ENCODE data around the gene ERLIN1. TPM values are rescaled to one million over a fixed set of nuclear protein-coding genes. Genes with fewer than 3 reads are reported as not detected.

ERLIN1 gene
- total and polyA plus RNA-seq, 10 of the 15 experiments (the other 5 are each of a cell fraction or from before 2014, with no cell fraction given): 4.9 to 21.7 (median 13.0) TPM

DNA sequence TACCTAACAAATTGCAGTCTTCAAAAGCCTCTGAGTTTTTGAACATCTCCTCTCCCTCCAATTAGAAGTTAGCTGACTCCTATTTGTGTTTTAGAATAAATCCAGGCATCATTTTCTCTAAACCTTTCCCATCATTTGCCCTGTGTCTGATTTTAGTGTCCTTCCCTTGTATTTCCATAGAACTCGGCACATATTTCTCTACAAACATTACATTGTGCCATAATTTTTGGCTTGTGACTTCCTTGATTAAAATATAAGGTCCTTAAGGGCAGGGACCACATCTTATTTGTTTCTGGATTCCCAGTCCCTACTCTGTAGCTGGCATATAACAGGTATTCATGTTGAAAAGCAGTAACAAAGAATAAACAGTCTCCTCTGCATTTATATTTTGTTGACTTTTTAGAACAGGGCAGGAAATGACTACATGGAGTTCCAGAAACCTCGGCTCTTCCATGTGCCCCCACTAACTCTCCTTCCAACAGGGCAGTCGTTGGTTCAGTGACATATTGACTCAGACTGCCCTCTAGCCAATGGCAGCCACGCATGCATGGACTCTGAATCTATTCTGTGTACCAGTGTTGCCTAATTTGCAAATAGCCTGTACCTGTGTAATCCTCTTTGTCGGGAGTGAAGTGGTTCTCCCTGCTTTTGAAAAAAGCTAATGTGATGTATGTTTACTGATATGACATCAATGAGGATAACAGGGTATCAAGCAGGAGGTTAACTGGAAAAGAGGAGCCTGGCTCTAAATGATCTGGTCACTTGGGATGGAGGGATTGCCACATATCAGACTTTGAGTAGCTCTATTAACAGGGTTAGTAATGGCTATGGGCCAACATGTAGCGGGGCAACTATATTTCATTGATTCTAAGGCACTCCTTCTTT lies 84.4 kb downstream of the ERLIN1 start:
- Histone ChIP-seq H3K27ac (ENCODE audit: control insufficient read depth, insufficient read depth) (no peak overlapping the region), H3K36me3 (ENCODE audit: control insufficient read depth in 2 of 2, insufficient read depth in 2 of 2, low read length in 1 of 2) (no peaks in the 10 kb centered on the region), H3K4me3 (no peak overlapping the region), H3K4me1 (ENCODE audit: control insufficient read depth, insufficient read depth, low read length) (no peaks in the 10 kb centered on the region), H3K27me3 (replicated peaks in 1 of 2; ENCODE audit: control insufficient read depth in 2 of 2, insufficient read depth in 2 of 2, low read length in 1 of 2) (peaks cover 0 to 2% of the 10 kb centered on the region in 2 experiments; a peak in 1 of 4 replicates), H3K9me3 (replicated peaks; ENCODE audit: control insufficient read depth, insufficient read depth, low read length) (no peaks in the 10 kb centered on the region; the same call in 2 of the 3 replicates), H3K79me2 (ENCODE audit: control insufficient read depth, insufficient read depth, low read length) (no peaks in the 10 kb centered on the region), H4K20me1 (ENCODE audit: control insufficient read depth, insufficient read depth) (no peaks in the 10 kb centered on the region), H3K4me2 (ENCODE audit: control insufficient read depth, insufficient read depth) (no peak overlapping the region), H2AFZ (ENCODE audit: control insufficient read depth, low read depth, low read length) (no peak overlapping the region), H3K9ac (ENCODE audit: control insufficient read depth, insufficient read depth, low read length) (no peak overlapping the region)
- 13% methylated on average over 6 of the region's 6 CpGs for WGBS (ENCODE audit: insufficient coverage, insufficient replicate concordance, low lambda C conversion rate, missing lambda C conversion rate)
- intact Hi-C loops (cut with micrococcal nuclease; ENCODE audit: unreplicated experiment): no loop called here
- no peak for ATAC-seq
- RAD21 ChIA-PET (ENCODE audit: unreplicated experiment): no interaction called here
- POLR2A ChIA-PET: no interaction called here
- FAIRE-seq: no peak
- SMC1A ChIA-PET (ENCODE audit: uncharacterized antibody, unreplicated experiment): interaction anchor here (0.6 to 1.0 kb wide), 2 partner anchors 67 to 242 kb away, joined by 3 to 5 read pairs; no protein-coding TSS in a partner anchor
- DNase-seq (ENCODE audit: low read depth, low spot score): no peak
- in situ Hi-C loops (cut with MboI): no loop called here
- TF ChIP-seq EZH2 (IDR thresholded peaks at IDR 0.05; ENCODE audit: borderline replicate concordance, control insufficient read depth, low read depth, low read length) (no peak), NRF1 (conservative IDR thresholded peaks at IDR 0.05; ENCODE audit: low read depth, low read length) (no peak), MEF2B (IDR thresholded peaks at IDR 0.05; ENCODE audit: partially characterized antibody, poor library complexity, severe bottlenecking) (no peak)
- BruUV-seq (replicated peaks): no TSS peak
- CTCF ChIA-PET: interaction anchor here (3.4 kb wide), 1 partner anchor 256 kb away, joined by 9 read pairs; no protein-coding TSS in a partner anchor

DNA sequence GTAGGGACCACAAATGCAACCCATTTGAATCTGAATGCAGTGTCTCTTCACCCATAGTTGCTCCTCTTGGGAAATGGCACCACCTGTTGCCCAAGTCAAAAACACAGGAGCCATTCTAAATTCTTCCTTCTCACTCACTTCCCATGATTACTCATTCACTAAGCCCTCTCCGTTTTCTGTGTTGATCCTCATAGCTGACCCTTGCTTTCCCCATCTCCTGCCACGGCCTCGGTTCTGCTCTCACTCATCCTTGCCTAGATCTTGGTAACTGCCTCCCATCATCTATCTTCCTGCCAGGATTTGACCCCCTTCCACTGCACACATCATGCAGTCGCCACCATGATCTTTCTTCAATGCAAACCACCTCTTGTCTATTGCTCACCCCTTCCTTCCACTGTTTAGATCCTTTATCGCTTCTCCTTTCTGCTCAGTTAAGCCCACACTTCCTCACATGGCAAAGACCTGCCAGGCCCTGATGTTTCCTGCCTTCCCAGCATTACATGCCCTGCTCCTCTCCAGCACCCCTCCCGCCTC lies 85.1 kb downstream of the ERLIN1 start:
- in situ Hi-C loops (cut with MboI) (no loop called here), intact Hi-C loops (cut with micrococcal nuclease; ENCODE audit: unreplicated experiment) (loop anchor here (1.0 kb wide), 1 partner anchor 254 kb away; no protein-coding TSS in a partner anchor)
- BruUV-seq (replicated peaks): no TSS peak
- Histone ChIP-seq H3K4me3 (no peak overlapping the region), H3K36me3 (ENCODE audit: control insufficient read depth in 2 of 2, insufficient read depth in 2 of 2, low read length in 1 of 2) (no peaks in the 10 kb centered on the region), H3K4me2 (ENCODE audit: control insufficient read depth, insufficient read depth) (no peak overlapping the region), H4K20me1 (ENCODE audit: control insufficient read depth, insufficient read depth) (no peaks in the 10 kb centered on the region), H3K4me1 (ENCODE audit: control insufficient read depth, insufficient read depth, low read length) (no peaks in the 10 kb centered on the region), H2AFZ (ENCODE audit: control insufficient read depth, low read depth, low read length) (no peak overlapping the region), H3K79me2 (ENCODE audit: control insufficient read depth, insufficient read depth, low read length) (no peaks in the 10 kb centered on the region), H3K9ac (ENCODE audit: control insufficient read depth, insufficient read depth, low read length) (no peak overlapping the region), H3K9me3 (replicated peaks; ENCODE audit: control insufficient read depth, insufficient read depth, low read length) (no peaks in the 10 kb centered on the region; the same call in 2 of the 3 replicates), H3K27ac (ENCODE audit: control insufficient read depth, insufficient read depth) (no peak overlapping the region), H3K27me3 (replicated peaks in 1 of 2; ENCODE audit: control insufficient read depth in 2 of 2, insufficient read depth in 2 of 2, low read length in 1 of 2) (peaks cover 0 to 2% of the 10 kb centered on the region in 2 experiments; a peak in 1 of 4 replicates)
- TF ChIP-seq TBL1XR1 (IDR thresholded peaks at IDR 0.05; ENCODE audit: low read depth, low read length): no peak
- TF ChIP-seq CTCF (IDR thresholded peaks at IDR 0.05 in 2 of 3, conservative IDR thresholded peaks at IDR 0.05 in 1 of 3; ENCODE audit: control insufficient read depth in 2 of 3, extremely low read depth in 1 of 3, insufficient read depth in 1 of 3, low read depth in 3 of 3, low read length in 3 of 3): peak; percentile 23 to 41 (median 32); a peak in 4 of 6 replicates
- peak; percentile 47; the same call in 1 of the 2 replicates for TF ChIP-seq SMC3 (IDR thresholded peaks at IDR 0.05; ENCODE audit: borderline replicate concordance, low read length)
- no peak for TF ChIP-seq MYB (IDR thresholded peaks at IDR 0.05; ENCODE audit: borderline replicate concordance, low read depth, low read length)
- TF ChIP-seq RAD21 (IDR thresholded peaks at IDR 0.05; ENCODE audit: insufficient read depth, low read depth, low read length): peak; percentile 61
- RAD21 ChIA-PET (ENCODE audit: unreplicated experiment): no interaction called here
- WGBS (ENCODE audit: insufficient coverage, insufficient replicate concordance, low lambda C conversion rate, missing lambda C conversion rate): 18% methylated on average over 6 of the region's 6 CpGs
- CTCF ChIA-PET: interaction anchor here (3.4 kb wide), 1 partner anchor 255 kb away, joined by 9 read pairs; no protein-coding TSS in a partner anchor
- ATAC-seq: peak; percentile 41; the same call in 2 of the 3 replicates
- POLR2A ChIA-PET: no interaction called here
- SMC1A ChIA-PET (ENCODE audit: uncharacterized antibody, unreplicated experiment): no interaction called here
- FAIRE-seq: no peak
- no peak for DNase-seq (ENCODE audit: low read depth, low spot score)
